SU-DHL-6 (cell line): ENCODE results near the gene OGFOD2.

Experiments used
- EZH2phosphoT487 ChIP-seq: fragments of 200-600 bp; sonication (generic), shearing (Covaris generic); conservative IDR thresholded peaks from 2 replicates; pipeline ENCODE4 v1.6.1; 2018; ENCODE audit warnings: mild to moderate bottlenecking, antibody characterized with exemption, low read length, moderate library complexity, mixed read lengths
- TF ChIP-seq, protein P1 (sequence below): fragments of 200-600 bp; sonication (generic); IDR thresholded peaks from one replicate; pipeline ENCODE4 v1.5.1; 2017; ENCODE audit warnings: antibody characterized with exemption, mild to moderate bottlenecking, low read length, moderate library complexity; ENCODE audit not compliant: insufficient read depth, poor library complexity, severe bottlenecking

DNA sequence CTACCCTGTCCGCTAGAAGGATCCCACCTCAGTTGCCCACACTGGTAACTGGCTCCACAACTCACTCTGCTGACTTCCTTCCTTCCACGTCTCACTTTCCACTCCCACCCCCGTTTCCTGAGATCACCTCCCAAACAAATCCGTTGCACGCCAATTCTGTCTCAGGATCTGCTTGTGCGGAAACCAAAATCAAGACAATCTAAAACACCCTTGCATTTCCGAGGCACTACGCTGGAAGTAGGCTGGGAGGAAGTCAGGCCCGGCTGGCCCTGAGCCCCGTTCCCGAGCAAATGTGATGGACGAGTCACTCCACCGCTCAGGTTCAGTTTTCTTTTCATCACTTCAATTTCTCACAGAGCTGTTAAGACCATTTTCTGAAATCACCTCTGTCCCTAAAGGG, 31.8 kb upstream of the OGFOD2 start:
- TF ChIP-seq, protein P1, sequence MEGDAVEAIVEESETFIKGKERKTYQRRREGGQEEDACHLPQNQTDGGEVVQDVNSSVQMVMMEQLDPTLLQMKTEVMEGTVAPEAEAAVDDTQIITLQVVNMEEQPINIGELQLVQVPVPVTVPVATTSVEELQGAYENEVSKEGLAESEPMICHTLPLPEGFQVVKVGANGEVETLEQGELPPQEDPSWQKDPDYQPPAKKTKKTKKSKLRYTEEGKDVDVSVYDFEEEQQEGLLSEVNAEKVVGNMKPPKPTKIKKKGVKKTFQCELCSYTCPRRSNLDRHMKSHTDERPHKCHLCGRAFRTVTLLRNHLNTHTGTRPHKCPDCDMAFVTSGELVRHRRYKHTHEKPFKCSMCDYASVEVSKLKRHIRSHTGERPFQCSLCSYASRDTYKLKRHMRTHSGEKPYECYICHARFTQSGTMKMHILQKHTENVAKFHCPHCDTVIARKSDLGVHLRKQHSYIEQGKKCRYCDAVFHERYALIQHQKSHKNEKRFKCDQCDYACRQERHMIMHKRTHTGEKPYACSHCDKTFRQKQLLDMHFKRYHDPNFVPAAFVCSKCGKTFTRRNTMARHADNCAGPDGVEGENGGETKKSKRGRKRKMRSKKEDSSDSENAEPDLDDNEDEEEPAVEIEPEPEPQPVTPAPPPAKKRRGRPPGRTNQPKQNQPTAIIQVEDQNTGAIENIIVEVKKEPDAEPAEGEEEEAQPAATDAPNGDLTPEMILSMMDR = no peak
- TF ChIP-seq EZH2phosphoT487 = no peak
